RWPE2 (cell line): ENCODE measurements around the gene C1QTNF5.

ENCODE experiments used
- ATAC-seq: fragments of 200-7000 bp; cut with Tn5 transposase; 3 replicates; pipeline ENCODE4 v1.9.1; 2021; ENCODE audit warnings: low read depth
- DNase-seq: peaks from one replicate; pipeline ENCODE4 v3.0.0-alpha.2; 2020; ENCODE audit warnings: low spot score
- H3K27ac ChIP-seq: fragments of 450-650 bp; 2 replicates; pipeline ENCODE4 v1.5.1; 2017; ENCODE audit warnings: mild to moderate bottlenecking; ENCODE audit not compliant: poor library complexity, severe bottlenecking
- H3K27me3 ChIP-seq: fragments of 250-450 bp; sonication (Bioruptor Pico); 2 replicates; pipeline ENCODE4 v1.5.1; 2021; ENCODE audit warnings: mild to moderate bottlenecking, moderate library complexity; ENCODE audit not compliant: insufficient read depth, poor library complexity, severe bottlenecking
- H3K36me3 ChIP-seq: fragments of 250-450 bp; sonication (Bioruptor Pico); 2 replicates; pipeline ENCODE4 v1.5.1; 2020; ENCODE audit warnings: low read depth, mild to moderate bottlenecking, moderate library complexity
- H3K4me1 ChIP-seq: fragments of 250-450 bp; sonication (Bioruptor Pico); 2 replicates; pipeline ENCODE4 v1.5.1; 2021; ENCODE audit warnings: mild to moderate bottlenecking, moderate library complexity; ENCODE audit not compliant: insufficient read depth, poor library complexity, severe bottlenecking
- H3K4me3 ChIP-seq: fragments of 250-450 bp; sonication (Bioruptor Pico); 2 replicates; pipeline ENCODE4 v1.5.1; 2021; ENCODE audit warnings: mild to moderate bottlenecking, moderate library complexity; ENCODE audit not compliant: severe bottlenecking
- H3K9me3 ChIP-seq: fragments of 250-450 bp; sonication (Bioruptor Pico); 2 replicates; pipeline ENCODE4 v1.5.1; 2021; ENCODE audit warnings: mild to moderate bottlenecking, moderate library complexity; ENCODE audit not compliant: severe bottlenecking
- TF ChIP-seq, protein P1 (sequence below): fragments of 450-650 bp; IDR thresholded peaks from one replicate; pipeline ENCODE4 v1.5.1; 2017; ENCODE audit warnings: mild to moderate bottlenecking, moderate library complexity; ENCODE audit not compliant: poor library complexity, severe bottlenecking

The C1QTNF5 gene

DNA sequence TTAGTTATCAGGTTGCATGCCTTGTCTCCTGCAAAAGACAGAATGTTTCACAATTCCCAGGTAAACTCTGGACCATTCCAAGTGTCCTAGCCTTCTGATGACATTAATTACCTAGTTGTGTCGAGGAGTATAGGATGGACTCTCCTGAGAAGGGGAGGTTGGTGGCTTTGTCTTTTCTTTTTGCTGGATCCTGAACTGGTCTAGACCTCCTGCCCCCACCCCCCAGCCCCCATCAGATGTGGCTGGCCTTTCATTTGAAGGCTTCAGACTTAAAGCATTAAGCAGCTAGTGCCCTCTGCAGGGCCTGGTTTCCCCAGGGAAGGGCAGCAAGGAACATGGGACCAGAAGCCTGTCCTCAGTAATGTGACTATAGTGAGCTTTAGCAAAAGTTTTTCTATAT, 33.5 kb downstream of the C1QTNF5 start:
- no peaks in the 10 kb centered on the region for H3K27me3 ChIP-seq
- H3K4me3 ChIP-seq, result no peak overlapping the region
- no peaks in the 10 kb centered on the region for H3K9me3 ChIP-seq
- ATAC-seq (no peak), DNase-seq (no peak)
- TF ChIP-seq, protein P1, sequence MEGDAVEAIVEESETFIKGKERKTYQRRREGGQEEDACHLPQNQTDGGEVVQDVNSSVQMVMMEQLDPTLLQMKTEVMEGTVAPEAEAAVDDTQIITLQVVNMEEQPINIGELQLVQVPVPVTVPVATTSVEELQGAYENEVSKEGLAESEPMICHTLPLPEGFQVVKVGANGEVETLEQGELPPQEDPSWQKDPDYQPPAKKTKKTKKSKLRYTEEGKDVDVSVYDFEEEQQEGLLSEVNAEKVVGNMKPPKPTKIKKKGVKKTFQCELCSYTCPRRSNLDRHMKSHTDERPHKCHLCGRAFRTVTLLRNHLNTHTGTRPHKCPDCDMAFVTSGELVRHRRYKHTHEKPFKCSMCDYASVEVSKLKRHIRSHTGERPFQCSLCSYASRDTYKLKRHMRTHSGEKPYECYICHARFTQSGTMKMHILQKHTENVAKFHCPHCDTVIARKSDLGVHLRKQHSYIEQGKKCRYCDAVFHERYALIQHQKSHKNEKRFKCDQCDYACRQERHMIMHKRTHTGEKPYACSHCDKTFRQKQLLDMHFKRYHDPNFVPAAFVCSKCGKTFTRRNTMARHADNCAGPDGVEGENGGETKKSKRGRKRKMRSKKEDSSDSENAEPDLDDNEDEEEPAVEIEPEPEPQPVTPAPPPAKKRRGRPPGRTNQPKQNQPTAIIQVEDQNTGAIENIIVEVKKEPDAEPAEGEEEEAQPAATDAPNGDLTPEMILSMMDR, result peak; percentile 20
- peaks cover 20% of the 10 kb centered on the region for H3K36me3 ChIP-seq
- no peaks in the 10 kb centered on the region for H3K4me1 ChIP-seq
- no peak overlapping the region for H3K27ac ChIP-seq

DNA sequence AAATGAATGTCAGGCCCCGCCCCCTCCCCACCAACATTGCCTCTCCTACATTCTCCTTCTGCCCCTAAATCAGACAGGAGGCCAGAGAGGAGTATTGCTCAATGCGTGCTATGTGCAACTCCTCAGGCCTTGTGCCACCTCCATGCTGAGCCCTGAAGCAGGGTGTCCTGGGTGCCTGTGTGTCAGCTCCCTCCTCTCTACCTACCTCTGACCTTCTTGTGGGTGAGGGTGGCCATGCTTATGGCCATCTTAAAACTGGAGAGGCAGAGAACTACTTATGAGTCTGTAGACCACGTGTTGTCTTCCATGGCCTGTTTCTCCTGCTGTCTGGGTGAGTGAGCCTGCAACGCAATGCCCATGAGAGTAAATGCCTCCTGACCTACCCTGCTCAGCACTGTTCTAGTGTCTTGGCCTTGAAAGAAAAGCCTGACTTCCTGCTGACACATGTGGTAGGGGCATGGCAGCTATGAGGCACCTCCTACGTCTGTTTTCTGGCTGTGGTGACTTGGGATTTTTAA, 34.3 kb downstream of the C1QTNF5 start:
- Histone ChIP-seq H3K4me1 (no peaks in the 10 kb centered on the region), H3K36me3 (peaks cover 28% of the 10 kb centered on the region), H3K4me3 (no peak overlapping the region), H3K27ac (no peak overlapping the region), H3K27me3 (no peaks in the 10 kb centered on the region), H3K9me3 (no peaks in the 10 kb centered on the region)
- ATAC-seq (0 out of 3 replicates have a peak, but pooled peaks have one; percentile 9), DNase-seq (no peak)
- TF ChIP-seq, protein P1, result no peak

- H3K27ac ChIP-seq, result no peak overlapping the region
- H3K27me3 ChIP-seq, result no peaks in the 10 kb centered on the region
- no peaks in the 10 kb centered on the region for H3K9me3 ChIP-seq
- no peak for ATAC-seq
- no peak overlapping the region for H3K4me3 ChIP-seq
- H3K4me1 ChIP-seq, result no peaks in the 10 kb centered on the region
- DNase-seq, result no peak
- TF ChIP-seq, protein P1, result no peak
- H3K36me3 ChIP-seq, result peaks cover 35% of the 10 kb centered on the region
These were observed 34.9 kb downstream of the C1QTNF5 start for GRCh38 chr11:119305556-119306372.

GRCh38 chr11:119303227-119303718, 37.4 kb downstream of the C1QTNF5 start:
- Histone ChIP-seq H3K27ac (no peak overlapping the region), H3K4me1 (no peaks in the 10 kb centered on the region), H3K36me3 (peaks cover 57% of the 10 kb centered on the region), H3K9me3 (no peaks in the 10 kb centered on the region), H3K4me3 (no peak overlapping the region), H3K27me3 (no peaks in the 10 kb centered on the region)
- TF ChIP-seq, protein P1, result no peak
- no peak for DNase-seq
- ATAC-seq, result no peak
